PC-3 (cell line): ENCODE results near the gene KRTAP10-2.
"Not testable (repeated sequence)": the region's sequence is repeated elsewhere in the genome, so short reads cannot be mapped to it uniquely, and the experiment has no call there.

Experiments
- CTCF ChIP-seq: fragments of 300-600 bp; sonication (generic); conservative IDR thresholded peaks from 2 replicates; pipeline ENCODE4 v1.5.1; 2017; ENCODE audit warnings: antibody characterized with exemption, low read depth, mild to moderate bottlenecking, low read length
- EZH2 ChIP-seq: fragments of 300-600 bp; sonication (generic); IDR thresholded peaks from one replicate; pipeline ENCODE4 v1.6.1; 2017; ENCODE audit warnings: antibody characterized with exemption, mild to moderate bottlenecking, low read length; ENCODE audit not compliant: unreplicated experiment
- EZH2phosphoT487 ChIP-seq: fragments of 300-600 bp; sonication (generic); IDR thresholded peaks from 2 replicates; pipeline ENCODE4 v1.6.1; 2018; ENCODE audit warnings: mild to moderate bottlenecking, antibody characterized with exemption, low read length, borderline replicate concordance

GRCh38 chr21:44580231-44580821 lies 29.0 kb upstream of the KRTAP10-2 start, which contains the start of gene KRTAP10-5:
- TF ChIP-seq EZH2phosphoT487, CTCF, EZH2: not testable (repeated sequence)
